HepG2 (cell line): Measurements from ENCODE around the gene TTC19. TPM values are rescaled to one million over a fixed set of nuclear protein-coding genes. Genes with fewer than 3 reads are reported as not detected.

ENCODE experiments used
- EP300 ChIP-seq, 3 experiments: sonication (generic) in 1 of 3; formaldehyde crosslinking in 1 of 3; IDR thresholded peaks; 2 replicates each; pipeline versions ENCODE4 v1.5.1 to v1.6.1; 2011 to 2020; ENCODE audit warnings: low read depth in 2 of 3, low read length in 2 of 3, borderline replicate concordance in 1 of 3, improper control_type of control experiment in 1 of 3, mild to moderate bottlenecking in 1 of 3, missing genetic modification reagents in 1 of 3, moderate library complexity in 1 of 3
- FOXM1 ChIP-seq: sonication (generic); formaldehyde crosslinking; IDR thresholded peaks from 2 replicates; pipeline ENCODE4 v1.5.0; 2020; ENCODE audit warnings: missing genetic modification reagents
- PRDM4 ChIP-seq: sonication (generic); formaldehyde crosslinking; IDR thresholded peaks from 2 replicates; pipeline ENCODE4 v1.9.0; 2021; ENCODE audit warnings: missing genetic modification reagents, borderline replicate concordance
- SAFB2 ChIP-seq: sonication (generic); formaldehyde crosslinking; IDR thresholded peaks from 2 replicates; pipeline ENCODE4 v1.5.1; 2020; ENCODE audit warnings: missing genetic modification reagents, low read depth, mild to moderate bottlenecking, borderline replicate concordance
- SRSF4 ChIP-seq: fragments of 200-400 bp; formaldehyde crosslinking; IDR thresholded peaks from one replicate; pipeline ENCODE4 v1.6.1; 2018; ENCODE audit warnings: mild to moderate bottlenecking, low read depth, low read length, moderate library complexity; ENCODE audit not compliant: poor library complexity, severe bottlenecking
- STAG1 ChIP-seq: sonication (generic); formaldehyde crosslinking; IDR thresholded peaks from 2 replicates; pipeline ENCODE4 v1.4.0; 2020; ENCODE audit warnings: missing genetic modification reagents
- ZHX1 ChIP-seq: sonication (generic); formaldehyde crosslinking; IDR thresholded peaks from 2 replicates; pipeline ENCODE4 v1.8.1; 2022; ENCODE audit warnings: low read depth, mild to moderate bottlenecking, missing genetic modification reagents
- polyA plus RNA-seq, 8 experiments: library from polyadenylated mRNA; depleted of rRNA in 3 of 8; stranded (reverse) in 7 of 8; unstranded in 1 of 8; fragments of >200 nt; fragmentation: Illumina TruSeq in 4 of 8; extraction: Trizol in 4 of 8; gene quantifications; 2 replicates each; pipeline versions ENCODE4 v1.2.1 to v1.2.3, GENCODE V29; 2011 to 2016; ENCODE audit warnings: low read depth in 4 of 8, missing spikeins in 1 of 8, mixed read lengths in 1 of 8; ENCODE audit not compliant: insufficient read depth in 1 of 8
- total RNA-seq, 5 experiments: library from RNA; depleted of rRNA; stranded (reverse); fragments of >200 nt; fragmentation: Illumina TruSeq; extraction: Trizol; gene quantifications; 2 replicates each; pipeline ENCODE4 v1.2.3, GENCODE V29; 2016; ENCODE audit warnings: low read depth in 1 of 5
- TF ChIP-seq, protein P1 (sequence below): sonication (generic); formaldehyde crosslinking; IDR thresholded peaks from 2 replicates; pipeline ENCODE4 v1.5.1; 2020; ENCODE audit warnings: missing genetic modification reagents, mild to moderate bottlenecking, borderline replicate concordance
- TF ChIP-seq, protein P2 (sequence below): sonication (generic); formaldehyde crosslinking; IDR thresholded peaks from 2 replicates; pipeline ENCODE4 v1.5.0; 2020; ENCODE audit warnings: missing genetic modification reagents
- TF ChIP-seq, protein P3 (sequence below): IDR thresholded peaks from 2 replicates; pipeline ENCODE4 v1.6.1; 2012; ENCODE audit warnings: low read length, improper control_type of control experiment

Gene TTC19
- total and polyA plus RNA-seq, 2 of the 13 experiments (the other 11 are each of a cell fraction or from before 2014, with no cell fraction given) = 4.4 to 24.3 TPM

DNA sequence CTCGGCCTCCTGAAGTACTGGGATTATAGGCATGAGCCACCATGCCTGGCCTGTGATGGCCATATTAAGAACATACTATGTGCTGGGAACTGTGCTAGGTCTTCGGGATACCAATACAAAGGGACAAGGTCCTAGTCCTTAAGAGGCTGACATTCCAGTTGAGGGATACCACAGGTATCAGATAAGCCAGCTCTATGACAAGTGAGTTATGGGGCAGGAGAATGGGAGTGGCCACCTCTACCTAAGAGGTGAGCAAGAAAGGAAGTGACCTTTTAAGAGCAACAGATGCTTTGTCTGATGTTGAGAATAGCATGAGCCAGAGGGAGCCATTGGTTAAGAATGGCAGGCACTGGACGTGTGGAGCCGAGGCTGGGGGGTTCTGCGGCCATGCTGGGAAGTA is 27.7 kb upstream of the TTC19 start (continued):
- no peak for TF ChIP-seq PRDM4 (CRISPR knock-in tag)
- TF ChIP-seq, protein P1, sequence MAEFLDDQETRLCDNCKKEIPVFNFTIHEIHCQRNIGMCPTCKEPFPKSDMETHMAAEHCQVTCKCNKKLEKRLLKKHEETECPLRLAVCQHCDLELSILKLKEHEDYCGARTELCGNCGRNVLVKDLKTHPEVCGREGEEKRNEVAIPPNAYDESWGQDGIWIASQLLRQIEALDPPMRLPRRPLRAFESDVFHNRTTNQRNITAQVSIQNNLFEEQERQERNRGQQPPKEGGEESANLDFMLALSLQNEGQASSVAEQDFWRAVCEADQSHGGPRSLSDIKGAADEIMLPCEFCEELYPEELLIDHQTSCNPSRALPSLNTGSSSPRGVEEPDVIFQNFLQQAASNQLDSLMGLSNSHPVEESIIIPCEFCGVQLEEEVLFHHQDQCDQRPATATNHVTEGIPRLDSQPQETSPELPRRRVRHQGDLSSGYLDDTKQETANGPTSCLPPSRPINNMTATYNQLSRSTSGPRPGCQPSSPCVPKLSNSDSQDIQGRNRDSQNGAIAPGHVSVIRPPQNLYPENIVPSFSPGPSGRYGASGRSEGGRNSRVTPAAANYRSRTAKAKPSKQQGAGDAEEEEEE (CRISPR knock-in tag) = no peak
- TF ChIP-seq FOXM1 (CRISPR knock-in tag) = no peak
- TF ChIP-seq, protein P2, sequence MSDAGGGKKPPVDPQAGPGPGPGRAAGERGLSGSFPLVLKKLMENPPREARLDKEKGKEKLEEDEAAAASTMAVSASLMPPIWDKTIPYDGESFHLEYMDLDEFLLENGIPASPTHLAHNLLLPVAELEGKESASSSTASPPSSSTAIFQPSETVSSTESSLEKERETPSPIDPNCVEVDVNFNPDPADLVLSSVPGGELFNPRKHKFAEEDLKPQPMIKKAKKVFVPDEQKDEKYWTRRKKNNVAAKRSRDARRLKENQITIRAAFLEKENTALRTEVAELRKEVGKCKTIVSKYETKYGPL (CRISPR knock-in tag) = no peak
- TF ChIP-seq, protein P3, sequence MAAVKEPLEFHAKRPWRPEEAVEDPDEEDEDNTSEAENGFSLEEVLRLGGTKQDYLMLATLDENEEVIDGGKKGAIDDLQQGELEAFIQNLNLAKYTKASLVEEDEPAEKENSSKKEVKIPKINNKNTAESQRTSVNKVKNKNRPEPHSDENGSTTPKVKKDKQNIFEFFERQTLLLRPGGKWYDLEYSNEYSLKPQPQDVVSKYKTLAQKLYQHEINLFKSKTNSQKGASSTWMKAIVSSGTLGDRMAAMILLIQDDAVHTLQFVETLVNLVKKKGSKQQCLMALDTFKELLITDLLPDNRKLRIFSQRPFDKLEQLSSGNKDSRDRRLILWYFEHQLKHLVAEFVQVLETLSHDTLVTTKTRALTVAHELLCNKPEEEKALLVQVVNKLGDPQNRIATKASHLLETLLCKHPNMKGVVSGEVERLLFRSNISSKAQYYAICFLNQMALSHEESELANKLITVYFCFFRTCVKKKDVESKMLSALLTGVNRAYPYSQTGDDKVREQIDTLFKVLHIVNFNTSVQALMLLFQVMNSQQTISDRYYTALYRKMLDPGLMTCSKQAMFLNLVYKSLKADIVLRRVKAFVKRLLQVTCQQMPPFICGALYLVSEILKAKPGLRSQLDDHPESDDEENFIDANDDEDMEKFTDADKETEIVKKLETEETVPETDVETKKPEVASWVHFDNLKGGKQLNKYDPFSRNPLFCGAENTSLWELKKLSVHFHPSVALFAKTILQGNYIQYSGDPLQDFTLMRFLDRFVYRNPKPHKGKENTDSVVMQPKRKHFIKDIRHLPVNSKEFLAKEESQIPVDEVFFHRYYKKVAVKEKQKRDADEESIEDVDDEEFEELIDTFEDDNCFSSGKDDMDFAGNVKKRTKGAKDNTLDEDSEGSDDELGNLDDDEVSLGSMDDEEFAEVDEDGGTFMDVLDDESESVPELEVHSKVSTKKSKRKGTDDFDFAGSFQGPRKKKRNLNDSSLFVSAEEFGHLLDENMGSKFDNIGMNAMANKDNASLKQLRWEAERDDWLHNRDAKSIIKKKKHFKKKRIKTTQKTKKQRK = no peak
- no peak for TF ChIP-seq SRSF4
- TF ChIP-seq EP300 (IDR thresholded peaks at IDR 0.05; ENCODE audit: low read depth in 2 of 2, low read length in 2 of 2) = no peak
- no peak for TF ChIP-seq EP300 (CRISPR knock-in tag; IDR thresholded peaks at IDR 0.05; ENCODE audit: borderline replicate concordance)
- TF ChIP-seq SAFB2 = no peak
- TF ChIP-seq STAG1 (CRISPR knock-in tag) = no peak
- TF ChIP-seq ZHX1 (CRISPR knock-in tag) = no peak
